ENCODE results near the gene GNAL.

Gene GNAL

GRCh38 chr18:11791131-11791530 is 102.1 kb downstream of the GNAL start:
- DNase-seq (ENCODE audit: low read depth) = no peak
- no peak for TF ChIP-seq CTCF (IDR thresholded peaks at IDR 0.05; ENCODE audit: insufficient read depth, low read depth, low read length, missing control alignments)
- no peak overlapping the region for H3K4me3 ChIP-seq (ENCODE audit: low read length)

- no peak for TF ChIP-seq CTCF (IDR thresholded peaks at IDR 0.05; ENCODE audit: insufficient read depth, low read depth, low read length, missing control alignments)
- DNase-seq (ENCODE audit: low read depth) = no peak
- H3K4me3 ChIP-seq (ENCODE audit: low read length) = no peak overlapping the region
These were observed 103.6 kb downstream of the GNAL start for GRCh38 chr18:11792632-11793031.

GRCh38 chr18:11794195-11794594 is 105.1 kb downstream of the GNAL start:
- TF ChIP-seq CTCF (IDR thresholded peaks at IDR 0.05; ENCODE audit: insufficient read depth, low read depth, low read length, missing control alignments) = no peak
- no peak for DNase-seq (ENCODE audit: low read depth)

GRCh38 chr18:11795916-11796315 is 106.9 kb downstream of the GNAL start:
- H3K4me3 ChIP-seq (ENCODE audit: low read length) = no peak overlapping the region
- no peak for TF ChIP-seq CTCF (IDR thresholded peaks at IDR 0.05; ENCODE audit: insufficient read depth, low read depth, low read length, missing control alignments)

More at GRCh38 chr18:11794195-11794594, 105.1 kb downstream of the GNAL start:
- no peak overlapping the region for H3K4me3 ChIP-seq (ENCODE audit: low read length)

GRCh38 chr18:11798271-11798670 is 109.2 kb downstream of the GNAL start:
- H3K4me3 ChIP-seq (ENCODE audit: low read length) = no peak overlapping the region
- DNase-seq (ENCODE audit: low read depth) = no peak
- TF ChIP-seq CTCF (IDR thresholded peaks at IDR 0.05; ENCODE audit: insufficient read depth, low read depth, low read length, missing control alignments) = no peak

More at GRCh38 chr18:11795916-11796315, 106.9 kb downstream of the GNAL start:
- DNase-seq (ENCODE audit: low read depth) = no peak

GRCh38 chr18:11799066-11799465 is 110.0 kb downstream of the GNAL start:
- no peak overlapping the region for H3K4me3 ChIP-seq (ENCODE audit: low read length)
- DNase-seq (ENCODE audit: low read depth) = no peak
- no peak for TF ChIP-seq CTCF (IDR thresholded peaks at IDR 0.05; ENCODE audit: insufficient read depth, low read depth, low read length, missing control alignments)

GRCh38 chr18:11800566-11801334 is 111.7 kb downstream of the GNAL start:
- no peak for DNase-seq (ENCODE audit: low read depth)
- TF ChIP-seq CTCF (IDR thresholded peaks at IDR 0.05; ENCODE audit: insufficient read depth, low read depth, low read length, missing control alignments) = no peak
- H3K4me3 ChIP-seq (ENCODE audit: low read length) = no peak overlapping the region
